Esophagus muscularis mucosa (tissue), 4 donors: Measurements from ENCODE around the gene ZBTB16. TPM values are rescaled to one million over a fixed set of nuclear protein-coding genes. Genes with fewer than 3 reads are reported as not detected.

Experiments
- DNase-seq: peaks from one replicate; pipeline ENCODE4 v3.0.0-alpha.2; 2017; ENCODE audit errors: extremely low spot score
- H3K27ac ChIP-seq, 4 donors: fragments of 200-600 bp; sonication (generic); replicated peaks in 1 of 4; 1 replicate in 3 of 4; 2 replicates in 1 of 4; pipeline ENCODE4 v1.5.1; 2016 to 2019; ENCODE audit warnings: mild to moderate bottlenecking in 1 of 4
- H3K27me3 ChIP-seq, 4 donors: fragments of 200-600 bp; sonication (generic); one replicate each; pipeline versions ENCODE4 v1.5.1 to v1.6.0; 2016 to 2019
- H3K36me3 ChIP-seq, 4 donors: fragments of 200-600 bp; sonication (generic); one replicate each; pipeline ENCODE4 v1.5.1; 2016 to 2019
- H3K4me1 ChIP-seq, 4 donors: fragments of 200-600 bp; sonication (generic); one replicate each; pipeline ENCODE4 v1.5.1; 2016 to 2019
- H3K4me3 ChIP-seq, 4 donors: fragments of 200-600 bp; sonication (generic); 1 replicate in 2 of 4; 2 replicates in 2 of 4; pipeline ENCODE4 v1.5.1; 2016 to 2019; ENCODE audit warnings: mild to moderate bottlenecking in 4 of 4, moderate library complexity in 1 of 4
- H3K9me3 ChIP-seq, 4 donors: fragments of 200-600 bp; sonication (generic); 1 replicate in 3 of 4; 2 replicates in 1 of 4; pipeline ENCODE4 v1.5.1; 2016 to 2019
- CTCF ChIP-seq, 3 experiments: fragments of 200-600 bp in 2 of 3; fragments of 450-650 bp in 1 of 3; sonication (generic) in 2 of 3; IDR thresholded peaks; one replicate each; pipeline ENCODE4 v1.5.1; 2017 to 2019; ENCODE audit warnings: antibody characterized with exemption in 3 of 3, mild to moderate bottlenecking in 2 of 3, moderate library complexity in 1 of 3
- EP300 ChIP-seq: sonication (generic); formaldehyde crosslinking; IDR thresholded peaks from one replicate; pipeline ENCODE4 v1.6.1; 2017; ENCODE audit warnings: antibody characterized with exemption
- POLR2A ChIP-seq: fragments of 450-650 bp; IDR thresholded peaks from one replicate; pipeline ENCODE4 v1.6.1; 2017; ENCODE audit warnings: antibody characterized with exemption, moderate library complexity, mild to moderate bottlenecking, low read depth
- POLR2AphosphoS5 ChIP-seq, 2 donors: sonication (generic); formaldehyde crosslinking; IDR thresholded peaks; one replicate each; pipeline ENCODE4 v1.6.1; 2017; ENCODE audit warnings: antibody characterized with exemption in 2 of 2
- WGBS: methylation state at CpG from one replicate; pipeline ENCODE4 v1.1.5; 2018; 5-methylcytosine and 5-hydroxymethylcytosine counted together
- intact Hi-C: fragments of 100-400 bp; cut with DNase I; formaldehyde crosslinking; loops from one replicate; pipeline ENCODE4 v1.15.1; 2023
- total RNA-seq, 4 donors: library from RNA; depleted of rRNA; stranded (reverse); fragments of >200 nt; gene quantifications; one replicate each; pipeline versions ENCODE4 v1.1.0 to v1.2.1, GENCODE V29; 2016

The ZBTB16 gene
- total RNA-seq, 4 donors from 2014 or later: 175 to 319 (median 222) TPM

GRCh38 chr11:114088836-114089235, 29.3 kb downstream of the ZBTB16 start:
- Histone ChIP-seq H3K4me3 (peak overlapping the region in 2 of 4 donors; percentile 2 to 7), H3K9me3 (no peaks in the 10 kb centered on the region), H3K4me1 (peaks cover 99 to 100% (median 100%) of the 10 kb centered on the region in 4 donors), H3K27ac (peak overlapping the region in 3 of 4 donors; percentile 4 to 48 (median 13)), H3K36me3 (peaks cover 24 to 99% (median 66%) of the 10 kb centered on the region in 4 donors), H3K27me3 (no peaks in the 10 kb centered on the region)
- intact Hi-C loops: loop anchor here (5.0 kb wide), 1 partner anchor 58 kb away; no protein-coding TSS in a partner anchor
- TF ChIP-seq POLR2A (no peak), EP300 (no peak), CTCF (IDR thresholded peaks at IDR 0.05) (no peak), POLR2AphosphoS5 (IDR thresholded peaks at IDR 0.05) (no peak)
- whole genome bisulfite sequencing: 77% methylated on average over 4 of the region's 7 CpGs
- DNase-seq: no peak

- Histone ChIP-seq H3K4me3 (peak overlapping the region in 1 of 4 donors; percentile 7), H3K36me3 (peaks cover 24 to 99% (median 67%) of the 10 kb centered on the region in 4 donors), H3K9me3 (no peaks in the 10 kb centered on the region), H3K27ac (peak overlapping the region in 3 of 4 donors; percentile 23 to 48 (median 40)), H3K27me3 (no peaks in the 10 kb centered on the region), H3K4me1 (peaks cover 96 to 100% (median 98%) of the 10 kb centered on the region in 4 donors)
- no peak for DNase-seq
- intact Hi-C loops: loop anchor here (5.0 kb wide), 1 partner anchor 58 kb away; no protein-coding TSS in a partner anchor
- TF ChIP-seq CTCF (IDR thresholded peaks at IDR 0.05) (no peak), POLR2A (no peak), EP300 (no peak), POLR2AphosphoS5 (IDR thresholded peaks at IDR 0.05) (no peak)
- 88% methylated on average over 3 of the region's 4 CpGs for WGBS
Observed at GRCh38 chr11:114089748-114090147, 30.2 kb downstream of the ZBTB16 start.

- DNase-seq: no peak
- peak overlapping the region in 3 of 4 donors; percentile 23 to 48 (median 40) for H3K27ac ChIP-seq
- H3K9me3 ChIP-seq: no peaks in the 10 kb centered on the region
- 72% methylated on average over 4 of the region's 4 CpGs for WGBS
- intact Hi-C loops: no loop called here
- peaks cover 93 to 100% (median 97%) of the 10 kb centered on the region in 4 donors for H3K4me1 ChIP-seq
- peak overlapping the region in 3 of 4 donors; percentile 7 to 24 (median 17) for H3K4me3 ChIP-seq
- no peak for TF ChIP-seq CTCF (IDR thresholded peaks at IDR 0.05)
- TF ChIP-seq POLR2AphosphoS5 (IDR thresholded peaks at IDR 0.05): peak in 1 of 2 donors; percentile 22
- TF ChIP-seq POLR2A: no peak
- TF ChIP-seq EP300: no peak
- H3K36me3 ChIP-seq: peaks cover 24 to 100% (median 65%) of the 10 kb centered on the region in 4 donors
- no peaks in the 10 kb centered on the region for H3K27me3 ChIP-seq
Observed at GRCh38 chr11:114090225-114090910, 30.9 kb downstream of the ZBTB16 start.

- 89% methylated on average over 10 of the region's 10 CpGs for whole genome bisulfite sequencing
- H3K9me3 ChIP-seq: no peaks in the 10 kb centered on the region
- H3K36me3 ChIP-seq: peaks cover 24 to 98% (median 65%) of the 10 kb centered on the region in 4 donors
- H3K27me3 ChIP-seq: no peaks in the 10 kb centered on the region
- DNase-seq: no peak
- H3K4me3 ChIP-seq: peak overlapping the region in 2 of 4 donors; percentile 24 to 26
- no peak for TF ChIP-seq POLR2AphosphoS5 (IDR thresholded peaks at IDR 0.05)
- no peak for TF ChIP-seq CTCF (IDR thresholded peaks at IDR 0.05)
- no peak for TF ChIP-seq EP300
- no peak for TF ChIP-seq POLR2A
- intact Hi-C loops: no loop called here
- H3K4me1 ChIP-seq: peaks cover 93 to 100% (median 97%) of the 10 kb centered on the region in 4 donors
- peak overlapping the region in 3 of 4 donors; percentile 25 to 48 (median 47) for H3K27ac ChIP-seq
Observed at GRCh38 chr11:114090976-114091375, 31.5 kb downstream of the ZBTB16 start.
